ENCODE results near the gene CDH4. TPM values are rescaled to one million over a fixed set of nuclear protein-coding genes. Genes with fewer than 3 reads are reported as not detected.

The CDH4 gene
- total RNA-seq, 2 experiments from 2014 or later = not detected

DNA sequence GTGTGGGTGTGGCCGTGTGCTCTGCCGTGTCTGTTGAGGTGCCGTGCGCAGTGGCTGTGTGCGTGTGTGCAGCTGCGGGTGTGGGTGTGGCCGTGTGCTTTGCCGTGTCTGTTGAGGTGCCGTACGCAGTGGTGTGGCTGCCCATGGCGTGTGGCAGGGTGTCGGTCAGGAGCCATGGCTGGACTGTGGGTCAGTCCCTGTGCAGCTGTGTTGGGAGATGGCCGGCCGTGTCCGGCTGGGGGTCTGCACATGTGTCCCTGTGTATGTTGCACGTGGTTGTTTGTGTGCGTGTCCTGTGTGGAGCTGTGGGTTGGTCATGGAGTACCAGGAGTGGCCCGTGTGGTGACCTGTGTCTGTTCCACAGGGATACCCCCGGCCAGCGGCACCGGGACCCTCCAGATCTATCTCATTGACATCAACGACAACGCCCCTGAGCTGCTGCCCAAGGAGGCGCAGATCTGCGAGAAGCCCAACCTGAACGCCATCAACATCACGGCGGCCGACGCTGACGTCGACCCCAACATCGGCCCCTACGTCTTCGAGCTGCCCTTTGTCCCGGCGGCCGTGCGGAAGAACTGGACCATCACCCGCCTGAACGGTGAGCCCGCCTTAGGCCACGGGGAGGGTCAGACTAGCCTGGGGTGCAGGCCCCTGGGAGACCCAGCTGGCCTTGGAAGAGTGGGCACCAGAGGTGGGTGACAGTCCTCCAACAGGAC, 675.9 kb downstream of the CDH4 start:
- intact Hi-C loops (cut with micrococcal nuclease; ENCODE audit: unreplicated experiment) = no loop called here
- no peaks in the 10 kb centered on the region for H3K9me3 ChIP-seq (ENCODE audit: low read length)
- H3K4me1 ChIP-seq (ENCODE audit: insufficient read depth, low read length, poor library complexity, severe bottlenecking) = no peaks in the 10 kb centered on the region
- H3K4me2 ChIP-seq (ENCODE audit: low read length) = no peak overlapping the region
- ChIA-PET POLR2A (interaction anchor here (0.6 kb wide), 1 partner anchor 113 kb away, joined by 3 read pairs; no protein-coding TSS in a partner anchor), CTCF (ENCODE audit: unreplicated experiment) (interaction anchor here (0.5 kb wide), 1 partner anchor 1026 kb away, joined by 4 read pairs; no protein-coding TSS in a partner anchor)
- TF ChIP-seq, protein P1, sequence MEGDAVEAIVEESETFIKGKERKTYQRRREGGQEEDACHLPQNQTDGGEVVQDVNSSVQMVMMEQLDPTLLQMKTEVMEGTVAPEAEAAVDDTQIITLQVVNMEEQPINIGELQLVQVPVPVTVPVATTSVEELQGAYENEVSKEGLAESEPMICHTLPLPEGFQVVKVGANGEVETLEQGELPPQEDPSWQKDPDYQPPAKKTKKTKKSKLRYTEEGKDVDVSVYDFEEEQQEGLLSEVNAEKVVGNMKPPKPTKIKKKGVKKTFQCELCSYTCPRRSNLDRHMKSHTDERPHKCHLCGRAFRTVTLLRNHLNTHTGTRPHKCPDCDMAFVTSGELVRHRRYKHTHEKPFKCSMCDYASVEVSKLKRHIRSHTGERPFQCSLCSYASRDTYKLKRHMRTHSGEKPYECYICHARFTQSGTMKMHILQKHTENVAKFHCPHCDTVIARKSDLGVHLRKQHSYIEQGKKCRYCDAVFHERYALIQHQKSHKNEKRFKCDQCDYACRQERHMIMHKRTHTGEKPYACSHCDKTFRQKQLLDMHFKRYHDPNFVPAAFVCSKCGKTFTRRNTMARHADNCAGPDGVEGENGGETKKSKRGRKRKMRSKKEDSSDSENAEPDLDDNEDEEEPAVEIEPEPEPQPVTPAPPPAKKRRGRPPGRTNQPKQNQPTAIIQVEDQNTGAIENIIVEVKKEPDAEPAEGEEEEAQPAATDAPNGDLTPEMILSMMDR (conservative IDR thresholded peaks at IDR 0.05; ENCODE audit: low read length) = no peak
- no peak for TF ChIP-seq EZH2phosphoT487 (IDR thresholded peaks at IDR 0.05; ENCODE audit: borderline replicate concordance, low read depth, low read length)
- H2AFZ ChIP-seq (ENCODE audit: low read length) = no peak overlapping the region
- no peaks in the 10 kb centered on the region for H3K9me2 ChIP-seq (ENCODE audit: insufficient read depth, low read length)
- BruUV-seq (replicated peaks) = no TSS peak
- no peak for DNase-seq (ENCODE audit: low spot score)
- no peaks in the 10 kb centered on the region for H3K79me2 ChIP-seq (ENCODE audit: insufficient read depth, low read depth, low read length)
- H3K36me3 ChIP-seq (ENCODE audit: insufficient read depth, low read length) = no peaks in the 10 kb centered on the region
- H3K27ac ChIP-seq (ENCODE audit: low read depth, low read length, poor library complexity, severe bottlenecking) = no peak overlapping the region
- no peaks in the 10 kb centered on the region for H4K20me1 ChIP-seq (ENCODE audit: insufficient read depth, low read length)
- no peak overlapping the region for H3K4me3 ChIP-seq (ENCODE audit: low read depth, low read length, poor library complexity, severe bottlenecking)

DNA sequence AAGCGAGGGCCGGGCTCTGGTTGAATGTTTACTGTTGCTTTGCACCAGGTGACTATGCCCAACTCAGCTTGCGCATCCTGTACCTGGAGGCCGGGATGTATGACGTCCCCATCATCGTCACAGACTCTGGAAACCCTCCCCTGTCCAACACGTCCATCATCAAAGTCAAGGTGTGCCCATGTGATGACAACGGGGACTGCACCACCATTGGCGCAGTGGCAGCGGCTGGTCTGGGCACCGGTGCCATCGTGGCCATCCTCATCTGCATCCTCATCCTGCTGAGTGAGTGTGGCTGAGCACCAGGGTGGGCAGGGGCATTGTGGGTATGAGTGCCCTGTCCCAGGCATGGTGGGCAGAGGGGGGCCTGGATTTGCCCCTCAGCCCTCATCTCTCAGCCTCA, 677.5 kb downstream of the CDH4 start:
- H3K4me3 ChIP-seq (ENCODE audit: low read depth, low read length, poor library complexity, severe bottlenecking) = no peak overlapping the region
- no peaks in the 10 kb centered on the region for H4K20me1 ChIP-seq (ENCODE audit: insufficient read depth, low read length)
- H3K4me1 ChIP-seq (ENCODE audit: insufficient read depth, low read length, poor library complexity, severe bottlenecking) = no peaks in the 10 kb centered on the region
- no peaks in the 10 kb centered on the region for H3K9me2 ChIP-seq (ENCODE audit: insufficient read depth, low read length)
- no peaks in the 10 kb centered on the region for H3K9me3 ChIP-seq (ENCODE audit: low read length)
- intact Hi-C loops (cut with micrococcal nuclease; ENCODE audit: unreplicated experiment) = no loop called here
- H2AFZ ChIP-seq (ENCODE audit: low read length) = no peak overlapping the region
- TF ChIP-seq EZH2phosphoT487 (IDR thresholded peaks at IDR 0.05; ENCODE audit: borderline replicate concordance, low read depth, low read length) = no peak
- TF ChIP-seq, protein P1 (conservative IDR thresholded peaks at IDR 0.05; ENCODE audit: low read length) = no peak
- H3K27ac ChIP-seq (ENCODE audit: low read depth, low read length, poor library complexity, severe bottlenecking) = no peak overlapping the region
- no TSS peak for BruUV-seq (replicated peaks)
- no peak overlapping the region for H3K4me2 ChIP-seq (ENCODE audit: low read length)
- POLR2A ChIA-PET = no interaction called here
- H3K79me2 ChIP-seq (ENCODE audit: insufficient read depth, low read depth, low read length) = no peaks in the 10 kb centered on the region
- no peaks in the 10 kb centered on the region for H3K36me3 ChIP-seq (ENCODE audit: insufficient read depth, low read length)
- CTCF ChIA-PET (ENCODE audit: unreplicated experiment) = no interaction called here
- no peak for DNase-seq (ENCODE audit: low spot score)

- BruUV-seq (replicated peaks) = no TSS peak
- no peak overlapping the region for H3K4me2 ChIP-seq (ENCODE audit: low read length)
- TF ChIP-seq EZH2phosphoT487 (IDR thresholded peaks at IDR 0.05; ENCODE audit: borderline replicate concordance, low read depth, low read length) = no peak
- TF ChIP-seq, protein P1 (conservative IDR thresholded peaks at IDR 0.05; ENCODE audit: low read length) = no peak
- no peaks in the 10 kb centered on the region for H3K36me3 ChIP-seq (ENCODE audit: insufficient read depth, low read length)
- ChIA-PET CTCF (ENCODE audit: unreplicated experiment) (no interaction called here), POLR2A (no interaction called here)
- no peaks in the 10 kb centered on the region for H3K79me2 ChIP-seq (ENCODE audit: insufficient read depth, low read depth, low read length)
- no peaks in the 10 kb centered on the region for H3K9me3 ChIP-seq (ENCODE audit: low read length)
- no peak overlapping the region for H3K27ac ChIP-seq (ENCODE audit: low read depth, low read length, poor library complexity, severe bottlenecking)
- DNase-seq (ENCODE audit: low spot score) = no peak
- H3K4me3 ChIP-seq (ENCODE audit: low read depth, low read length, poor library complexity, severe bottlenecking) = no peak overlapping the region
- no peaks in the 10 kb centered on the region for H4K20me1 ChIP-seq (ENCODE audit: insufficient read depth, low read length)
- no peak overlapping the region for H2AFZ ChIP-seq (ENCODE audit: low read length)
- H3K9me2 ChIP-seq (ENCODE audit: insufficient read depth, low read length) = no peaks in the 10 kb centered on the region
- no peaks in the 10 kb centered on the region for H3K4me1 ChIP-seq (ENCODE audit: insufficient read depth, low read length, poor library complexity, severe bottlenecking)
- intact Hi-C loops (cut with micrococcal nuclease; ENCODE audit: unreplicated experiment) = no loop called here
Measured at GRCh38 chr20:61929971-61930666, 678.1 kb downstream of the CDH4 start.

Data from OCI-LY7 (cell line).